Stimulated activated effector memory CD8-positive, alpha-beta T cell treated with anti-CD3 and anti-CD28 coated beads, Interleukin-12 subunit alpha, Interleukin-12 subunit beta, amount 100 ng/mL, for 72 hours (primary cell): ENCODE measurements around the gene FBRSL1.
A peak's percentile ranks its signal among the peaks of the same experiment; 100 is the strongest.
"Not testable (repeated sequence)": the region's sequence is repeated elsewhere in the genome, so short reads cannot be mapped to it uniquely, and the experiment has no call there.

Experiments used
- ATAC-seq: fragments of 150-1000 bp; cut with Tn5 transposase; 2 replicates; pipeline ENCODE4 v1.10.0; 2021
- DNase-seq, 2 donors: peaks; one replicate each; pipeline ENCODE4 v3.0.0; 2021 to 2022; ENCODE audit warnings: low spot score in 2 of 2
- H3K27ac Mint-ChIP-seq: one replicate; pipeline ENCODE4 v1.8.0; 2022; ENCODE audit warnings: mild to moderate bottlenecking, mixed read lengths
- H3K36me3 Mint-ChIP-seq: one replicate; pipeline ENCODE4 v1.8.0; 2022; ENCODE audit warnings: mild to moderate bottlenecking, mixed read lengths
- H3K4me1 Mint-ChIP-seq: one replicate; pipeline ENCODE4 v1.8.0; 2022; ENCODE audit warnings: mixed read lengths
- H3K4me3 Mint-ChIP-seq: one replicate; pipeline ENCODE4 v1.8.0; 2022; ENCODE audit warnings: mild to moderate bottlenecking, mixed read lengths
- H3K9me3 Mint-ChIP-seq: one replicate; pipeline ENCODE4 v1.8.0; 2022; ENCODE audit warnings: mixed read lengths

FBRSL1 gene

DNA sequence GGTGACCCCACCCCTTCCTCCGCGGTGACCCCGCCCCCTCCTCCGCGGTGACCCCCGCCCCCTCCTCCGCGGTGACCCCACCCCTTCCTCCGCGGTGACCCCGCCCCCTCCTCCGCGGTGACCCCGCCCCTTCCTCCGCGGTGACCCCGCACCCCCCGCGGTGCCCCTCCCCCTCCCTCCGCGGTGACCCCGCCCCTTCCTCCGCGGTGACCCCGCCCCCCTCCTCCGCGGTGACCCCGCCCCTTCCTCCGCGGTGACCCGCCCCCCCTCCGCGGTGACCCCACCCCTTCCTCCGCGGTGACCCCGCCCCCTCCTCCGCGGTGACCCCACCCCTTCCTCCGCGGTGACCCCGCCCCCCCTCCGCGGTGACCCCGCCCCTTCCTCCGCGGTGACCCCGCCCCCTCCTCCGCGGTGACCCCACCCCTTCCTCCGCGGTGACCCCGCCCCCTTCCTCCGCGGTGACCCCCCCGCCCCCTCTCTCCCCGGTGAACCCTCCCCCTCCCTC is 15.1 kb upstream of the FBRSL1 start:
- peaks cover 10% of the 10 kb centered on the region for H3K36me3 Mint-ChIP-seq
- H3K9me3 Mint-ChIP-seq, DNase-seq, ATAC-seq: not testable (repeated sequence)
- peaks cover 45% of the 10 kb centered on the region for H3K4me1 Mint-ChIP-seq
- peak overlapping the region; percentile 51 for H3K4me3 Mint-ChIP-seq
- H3K27ac Mint-ChIP-seq = peak overlapping the region; percentile 79

DNA sequence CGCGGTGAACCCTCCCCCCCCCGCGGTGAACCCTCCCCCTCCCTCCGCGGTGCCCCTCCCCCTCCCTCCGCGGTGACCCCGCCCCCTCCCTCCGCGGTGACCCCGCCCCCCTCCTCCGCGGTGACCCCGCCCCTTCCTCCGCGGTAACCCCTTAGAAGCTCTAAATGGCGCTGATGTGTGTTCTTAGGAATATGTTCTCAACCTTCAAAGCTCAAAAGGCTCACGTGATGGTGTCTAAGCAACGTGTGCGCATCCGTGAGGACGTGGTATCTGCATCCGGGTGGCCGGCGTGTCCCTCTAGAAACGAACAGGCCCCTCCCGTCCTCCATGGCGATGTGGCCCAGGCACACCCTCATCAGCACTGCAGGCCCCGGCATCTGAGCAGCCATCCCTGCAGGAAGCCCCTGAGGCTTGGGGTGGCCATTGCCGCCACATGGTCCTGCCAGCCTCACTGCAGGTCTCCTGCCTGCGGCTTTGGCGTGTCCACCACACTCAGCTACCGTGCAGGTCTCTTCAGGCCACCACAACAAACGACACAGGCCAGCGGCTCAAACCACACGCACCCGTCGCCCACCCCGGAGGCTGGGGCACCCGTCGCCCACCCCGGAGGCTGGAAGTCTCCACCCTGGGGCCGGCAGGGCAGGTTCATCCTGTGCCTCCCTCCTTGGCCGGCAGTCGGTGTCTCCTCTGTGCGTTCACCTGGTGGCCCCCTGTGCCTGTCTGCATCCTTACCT is 14.5 kb upstream of the FBRSL1 start:
- Mint-ChIP-seq H3K27ac (peak overlapping the region; percentile 79), H3K36me3 (peaks cover 10% of the 10 kb centered on the region), H3K4me3 (peak overlapping the region; percentile 49), H3K9me3 (no peaks in the 10 kb centered on the region), H3K4me1 (peaks cover 41% of the 10 kb centered on the region)
- peak in 1 of 2 donors; percentile 75 for DNase-seq
- peak; percentile 22 for ATAC-seq

DNA sequence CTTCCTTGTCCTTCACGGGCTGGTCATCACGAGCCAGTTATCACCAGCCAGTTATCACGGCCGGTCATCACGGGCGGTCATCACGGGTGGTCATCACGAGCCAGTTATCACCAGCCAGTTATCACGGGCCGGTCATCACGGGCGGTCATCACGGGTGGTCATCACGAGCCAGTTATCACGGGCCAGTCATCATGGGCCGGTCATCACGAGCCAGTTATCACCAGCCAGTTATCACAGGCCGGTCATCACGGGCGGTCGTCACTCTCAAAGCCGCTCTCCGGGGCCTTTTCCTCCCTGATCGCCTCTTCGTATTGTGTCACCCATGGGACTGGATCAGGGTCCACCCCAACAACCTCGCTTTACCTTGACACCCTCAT is 13.9 kb upstream of the FBRSL1 start:
- no peak for ATAC-seq

DNA sequence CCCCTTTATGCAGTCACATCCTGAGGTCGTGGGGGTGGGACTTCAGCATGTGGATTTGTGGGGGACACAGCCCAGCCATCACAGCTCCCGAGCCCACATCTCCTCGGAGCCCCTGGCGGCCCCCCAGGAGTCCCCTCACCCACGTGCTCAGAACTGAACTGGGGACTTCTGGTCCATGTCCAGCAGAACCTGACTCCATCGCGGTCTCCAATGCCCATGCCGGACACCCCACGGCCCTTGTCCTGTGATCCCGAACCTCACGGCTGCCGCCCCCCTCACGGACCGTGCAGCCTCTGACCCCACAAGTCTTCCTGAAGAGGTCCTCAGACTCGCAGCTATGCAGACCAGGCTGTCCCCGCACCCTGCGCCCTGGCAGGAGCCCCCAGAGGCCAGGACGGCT is 13.5 kb upstream of the FBRSL1 start:
- Mint-ChIP-seq H3K4me1 (peaks cover 40% of the 10 kb centered on the region), H3K36me3 (peaks cover 10% of the 10 kb centered on the region), H3K9me3 (no peaks in the 10 kb centered on the region), H3K4me3 (peak overlapping the region; percentile 49), H3K27ac (peak overlapping the region; percentile 79)
- ATAC-seq (no peak), DNase-seq (no peak)

More for the DNA sequence above, 13.9 kb upstream of the FBRSL1 start:
- Mint-ChIP-seq H3K4me1 (peaks cover 41% of the 10 kb centered on the region), H3K9me3 (no peaks in the 10 kb centered on the region), H3K27ac (peak overlapping the region; percentile 79), H3K36me3 (peaks cover 10% of the 10 kb centered on the region), H3K4me3 (peak overlapping the region; percentile 49)
- DNase-seq = no peak

- Mint-ChIP-seq H3K4me3 (no peak overlapping the region), H3K36me3 (peaks cover 8% of the 10 kb centered on the region), H3K9me3 (no peaks in the 10 kb centered on the region), H3K27ac (peak overlapping the region; percentile 79), H3K4me1 (peaks cover 32% of the 10 kb centered on the region)
- no peak for DNase-seq
- ATAC-seq = peak; percentile 3
Observed at GRCh38 chr12:132477017-132477702, 12.8 kb upstream of the FBRSL1 start.

DNA sequence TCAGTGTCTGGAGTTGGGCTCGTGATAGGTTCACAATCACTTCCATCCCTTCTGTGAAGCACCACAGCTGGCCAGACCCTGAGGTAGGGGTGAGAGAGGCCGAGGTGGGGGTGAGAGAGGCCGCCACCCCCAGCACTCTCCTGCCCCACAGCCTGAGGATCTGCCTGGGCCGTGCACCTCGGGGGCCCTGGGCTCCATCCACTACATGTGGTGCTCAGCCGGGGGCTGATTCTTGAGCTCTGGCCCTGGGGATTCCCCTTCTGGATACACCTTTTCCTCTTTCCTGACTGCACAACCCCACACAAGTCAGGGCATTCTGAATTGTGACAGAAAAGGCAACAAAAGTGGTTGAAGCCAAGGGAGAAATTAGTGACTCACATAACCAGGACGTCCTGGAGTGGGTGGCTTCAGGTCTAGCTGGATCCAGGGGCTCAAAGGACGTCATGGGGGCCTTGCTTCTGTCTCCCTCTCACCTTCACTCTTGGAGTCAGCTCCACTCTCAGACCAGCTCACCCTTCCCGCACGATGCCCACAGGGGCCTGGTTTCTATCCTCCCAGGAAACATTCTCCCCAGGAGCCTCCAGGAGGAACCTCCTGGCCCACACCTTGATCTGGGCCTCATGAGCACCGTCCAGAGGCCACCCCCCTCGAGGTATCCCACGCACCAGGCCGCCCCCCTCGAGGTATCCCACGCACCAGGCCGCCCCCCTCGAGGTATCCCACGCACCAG is 12.1 kb upstream of the FBRSL1 start:
- H3K36me3 Mint-ChIP-seq = peaks cover 4% of the 10 kb centered on the region
- ATAC-seq (peak; percentile 1), DNase-seq (no peak)
- H3K4me3 Mint-ChIP-seq = no peak overlapping the region
- H3K27ac Mint-ChIP-seq = no peak overlapping the region
- no peaks in the 10 kb centered on the region for H3K9me3 Mint-ChIP-seq
- H3K4me1 Mint-ChIP-seq = peaks cover 28% of the 10 kb centered on the region

GRCh38 chr12:132478433-132478803 is 11.5 kb upstream of the FBRSL1 start:
- Mint-ChIP-seq H3K4me3 (no peak overlapping the region), H3K27ac (no peak overlapping the region), H3K4me1 (peaks cover 28% of the 10 kb centered on the region), H3K36me3 (peaks cover 4% of the 10 kb centered on the region), H3K9me3 (no peaks in the 10 kb centered on the region)
- no peak for ATAC-seq
- no peak for DNase-seq

- peaks cover 4% of the 10 kb centered on the region for H3K36me3 Mint-ChIP-seq
- peaks cover 28% of the 10 kb centered on the region for H3K4me1 Mint-ChIP-seq
- H3K4me3 Mint-ChIP-seq = no peak overlapping the region
- ATAC-seq = no peak
- no peak overlapping the region for H3K27ac Mint-ChIP-seq
- H3K9me3 Mint-ChIP-seq = no peaks in the 10 kb centered on the region
- DNase-seq = no peak
Observed at GRCh38 chr12:132478845-132479244, 11.1 kb upstream of the FBRSL1 start.

- peaks cover 28% of the 10 kb centered on the region for H3K4me1 Mint-ChIP-seq
- DNase-seq (no peak), ATAC-seq (no peak)
- H3K36me3 Mint-ChIP-seq = peaks cover 4% of the 10 kb centered on the region
- H3K27ac Mint-ChIP-seq = no peak overlapping the region
- H3K4me3 Mint-ChIP-seq = no peak overlapping the region
- no peaks in the 10 kb centered on the region for H3K9me3 Mint-ChIP-seq
Observed at GRCh38 chr12:132479291-132479690, 10.7 kb upstream of the FBRSL1 start.

DNA sequence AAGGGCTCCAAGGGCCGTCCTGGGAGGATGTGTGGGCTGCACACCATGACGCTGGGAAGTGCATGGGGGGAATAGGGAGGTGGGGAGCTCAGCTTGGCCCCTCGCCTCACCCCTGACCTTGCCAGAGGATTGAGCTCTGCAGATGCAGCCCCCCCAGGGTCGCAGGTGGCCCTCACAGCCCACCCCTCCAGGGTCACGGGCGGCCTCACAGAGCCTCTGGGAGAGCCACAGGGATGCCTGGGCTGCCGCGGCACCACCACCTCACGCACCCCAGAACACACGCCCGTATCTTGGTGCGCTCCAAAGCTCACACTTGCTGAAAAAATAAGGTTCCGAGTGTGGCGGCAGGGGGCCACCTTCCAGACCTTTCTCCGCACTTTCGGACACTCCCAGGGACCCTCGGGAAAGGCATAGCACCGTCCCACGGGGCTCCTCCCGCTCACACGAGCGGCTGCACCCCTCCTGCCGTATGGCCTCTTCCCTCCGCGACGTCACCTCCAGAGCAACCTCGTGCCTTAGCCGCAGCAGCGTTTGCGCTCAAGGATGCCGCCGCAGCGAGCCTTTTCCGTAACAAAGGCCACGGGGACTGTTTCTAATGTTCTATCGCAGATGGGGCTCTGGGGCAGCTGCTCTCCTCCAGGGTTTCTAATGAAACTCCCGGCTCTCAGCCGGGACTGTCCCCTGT is 9.9 kb upstream of the FBRSL1 start:
- peaks cover 4% of the 10 kb centered on the region for H3K36me3 Mint-ChIP-seq
- H3K27ac Mint-ChIP-seq = no peak overlapping the region
- no peak for ATAC-seq
- DNase-seq = no peak
- no peak overlapping the region for H3K4me3 Mint-ChIP-seq
- peaks cover 28% of the 10 kb centered on the region for H3K4me1 Mint-ChIP-seq
- no peaks in the 10 kb centered on the region for H3K9me3 Mint-ChIP-seq

GRCh38 chr12:132480623-132481132 is 9.3 kb upstream of the FBRSL1 start:
- peaks cover 31% of the 10 kb centered on the region for H3K4me1 Mint-ChIP-seq
- no peaks in the 10 kb centered on the region for H3K9me3 Mint-ChIP-seq
- H3K4me3 Mint-ChIP-seq = no peak overlapping the region
- ATAC-seq (no peak), DNase-seq (no peak)
- no peak overlapping the region for H3K27ac Mint-ChIP-seq
- H3K36me3 Mint-ChIP-seq = peaks cover 4% of the 10 kb centered on the region

- ATAC-seq (no peak), DNase-seq (no peak)
- H3K4me1 Mint-ChIP-seq = peaks cover 31% of the 10 kb centered on the region
- no peaks in the 10 kb centered on the region for H3K9me3 Mint-ChIP-seq
- H3K36me3 Mint-ChIP-seq = no peaks in the 10 kb centered on the region
- H3K27ac Mint-ChIP-seq = no peak overlapping the region
- H3K4me3 Mint-ChIP-seq = no peak overlapping the region
Observed at GRCh38 chr12:132481345-132481744, 8.6 kb upstream of the FBRSL1 start.

- ATAC-seq (peak; percentile 37), DNase-seq (no peak)
- Mint-ChIP-seq H3K27ac (peak overlapping the region; percentile 27), H3K4me1 (peaks cover 31% of the 10 kb centered on the region), H3K4me3 (no peak overlapping the region), H3K9me3 (no peaks in the 10 kb centered on the region), H3K36me3 (no peaks in the 10 kb centered on the region)
Observed at GRCh38 chr12:132481771-132482745, 7.9 kb upstream of the FBRSL1 start.

DNA sequence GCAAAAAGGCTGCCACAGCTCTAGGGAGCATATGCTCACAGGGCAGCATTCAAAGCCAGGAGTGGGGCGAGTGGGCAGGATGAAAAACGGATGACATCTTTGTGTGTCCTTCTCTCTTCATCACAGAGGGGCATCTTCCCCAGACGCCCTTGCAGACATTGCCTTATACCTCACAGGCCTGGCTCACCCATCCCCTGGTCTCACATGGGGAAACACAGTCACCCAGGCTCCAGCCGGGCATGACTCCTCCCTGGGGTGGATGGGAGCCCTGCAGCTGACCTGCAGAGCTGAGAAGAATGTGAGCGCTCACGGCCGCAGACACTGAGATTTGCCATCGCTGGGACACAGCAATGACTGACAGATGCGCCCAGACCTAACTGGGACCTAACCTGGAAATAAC is 7.2 kb upstream of the FBRSL1 start:
- H3K27ac Mint-ChIP-seq = peak overlapping the region; percentile 27

More for the DNA sequence above, 7.2 kb upstream of the FBRSL1 start:
- Mint-ChIP-seq H3K9me3 (no peaks in the 10 kb centered on the region), H3K4me1 (peaks cover 31% of the 10 kb centered on the region), H3K36me3 (no peaks in the 10 kb centered on the region), H3K4me3 (no peak overlapping the region)
- ATAC-seq (no peak), DNase-seq (no peak)
